ENCODE results near the gene MTHFR.

GRCh38 chr1:11748294-11749202 lies 57.2 kb downstream of the MTHFR start:
- TF ChIP-seq CTCF (IDR thresholded peaks at IDR 0.05), result no peak
- TF ChIP-seq POLR2A (IDR thresholded peaks at IDR 0.05), result no peak
